HL-60/S4 treated with phorbol 12-myristate 13-acetate at 8.2 ng/mL for 4 days and 3 days (cell line): ENCODE data around the gene HTR4.

Experiments used
- in situ Hi-C: fragments of 300-500 bp; cut with MboI; formaldehyde crosslinking; loops from 2 replicates; pipeline ENCODE4 v1.15.0; 2022; ENCODE audit warnings: low sequenced_read_pairs

The HTR4 gene

GRCh38 chr5:148665431-148665830, 11.1 kb upstream of the HTR4 start:
- in situ Hi-C loops: no loop called here

GRCh38 chr5:148663509-148663908, 9.2 kb upstream of the HTR4 start:
- in situ Hi-C loops: no loop called here

GRCh38 chr5:148660346-148660660, 6.0 kb upstream of the HTR4 start:
- in situ Hi-C loops: no loop called here

GRCh38 chr5:148659641-148660345, 5.5 kb upstream of the HTR4 start:
- in situ Hi-C loops: no loop called here

- in situ Hi-C loops: no loop called here
Measured at GRCh38 chr5:148653291-148653835, 964 bp downstream of the HTR4 start.

- in situ Hi-C loops: no loop called here
Measured at GRCh38 chr5:148651528-148651927, 2.8 kb downstream of the HTR4 start.

GRCh38 chr5:148645527-148645926, 8.8 kb downstream of the HTR4 start:
- in situ Hi-C loops: no loop called here

GRCh38 chr5:148641735-148642134, 12.6 kb downstream of the HTR4 start:
- in situ Hi-C loops: no loop called here

- in situ Hi-C loops: no loop called here
Measured at GRCh38 chr5:148640471-148640870, 13.9 kb downstream of the HTR4 start.

- in situ Hi-C loops: no loop called here
Measured at GRCh38 chr5:148639081-148639480, 15.2 kb downstream of the HTR4 start.

- in situ Hi-C loops: no loop called here
Measured at GRCh38 chr5:148636353-148636752, 18.0 kb downstream of the HTR4 start.

- in situ Hi-C loops: no loop called here
Measured at GRCh38 chr5:148635321-148636083, 18.8 kb downstream of the HTR4 start.

GRCh38 chr5:148633067-148633377, 21.3 kb downstream of the HTR4 start:
- in situ Hi-C loops: no loop called here

- in situ Hi-C loops: no loop called here
Measured at GRCh38 chr5:148632255-148633066, 21.9 kb downstream of the HTR4 start.

- in situ Hi-C loops: no loop called here
Measured at GRCh38 chr5:148626986-148627385, 27.3 kb downstream of the HTR4 start.

GRCh38 chr5:148626081-148626613, 28.2 kb downstream of the HTR4 start:
- in situ Hi-C loops: no loop called here

GRCh38 chr5:148625250-148625649, 29.1 kb downstream of the HTR4 start:
- in situ Hi-C loops: no loop called here

- in situ Hi-C loops: no loop called here
Measured at GRCh38 chr5:148623741-148624140, 30.6 kb downstream of the HTR4 start.

GRCh38 chr5:148623101-148623500, 31.2 kb downstream of the HTR4 start:
- in situ Hi-C loops: no loop called here

- in situ Hi-C loops: no loop called here
Measured at GRCh38 chr5:148620696-148621095, 33.6 kb downstream of the HTR4 start.

GRCh38 chr5:148620091-148620490, 34.2 kb downstream of the HTR4 start:
- in situ Hi-C loops: no loop called here
